Endothelial cell (in vitro differentiated cells): ENCODE results near the gene ALDH5A1. TPM values are rescaled to one million over a fixed set of nuclear protein-coding genes. Genes with fewer than 3 reads are reported as not detected.

Experiments
- DNase-seq: peaks from one replicate; pipeline ENCODE4 v3.0.0; 2021; ENCODE audit warnings: low spot score
- H3K27ac Mint-ChIP-seq: one replicate; pipeline ENCODE4 v1.8.0; 2021; ENCODE audit warnings: mixed read lengths, inconsistent platforms; ENCODE audit not compliant: unreplicated experiment
- H3K27me3 Mint-ChIP-seq: one replicate; pipeline ENCODE4 v1.8.0; 2021; ENCODE audit warnings: mild to moderate bottlenecking, moderate library complexity, mixed read lengths, inconsistent platforms; ENCODE audit not compliant: unreplicated experiment
- H3K36me3 Mint-ChIP-seq: one replicate; pipeline ENCODE4 v1.8.0; 2021; ENCODE audit warnings: mild to moderate bottlenecking, low read depth, mixed read lengths, inconsistent platforms; ENCODE audit not compliant: unreplicated experiment
- H3K4me1 Mint-ChIP-seq: one replicate; pipeline ENCODE4 v1.8.0; 2021; ENCODE audit warnings: mild to moderate bottlenecking, mixed read lengths, inconsistent platforms; ENCODE audit not compliant: unreplicated experiment
- H3K4me3 Mint-ChIP-seq: one replicate; pipeline ENCODE4 v1.8.0; 2021; ENCODE audit warnings: mild to moderate bottlenecking, mixed read lengths, inconsistent platforms; ENCODE audit not compliant: unreplicated experiment
- H3K9me3 Mint-ChIP-seq: one replicate; pipeline ENCODE4 v1.8.0; 2021; ENCODE audit warnings: mixed read lengths, inconsistent platforms; ENCODE audit not compliant: unreplicated experiment
- long read RNA-seq: library from polyadenylated mRNA; unstranded; transcript quantifications from one replicate; pipeline ENCODE4 v2.0.0, GENCODE V29; 2020; ENCODE audit not compliant: unreplicated experiment
- total RNA-seq: library from RNA; stranded (reverse); fragmentation: NEBNext Ultra II Directional; extraction: Animal tissue kit (Norgen Biotek cat#: 25700); gene quantifications from one replicate; pipeline ENCODE4 v1.2.1, GENCODE V29; 2021; ENCODE audit not compliant: unreplicated experiment
- TF ChIP-seq, protein P1 (sequence below): fragments of 200-600 bp; sonication (generic); IDR thresholded peaks from one replicate; pipeline ENCODE4 v1.5.0; 2021; ENCODE audit warnings: antibody characterized with exemption; ENCODE audit not compliant: unreplicated experiment

ALDH5A1 gene
- total RNA-seq: 7.2 TPM
- long read RNA-seq, full-length matches to known transcripts: 4 of 4 reads
- long read RNA-seq, partial matches to known transcripts: 0 of 4 reads
- long read RNA-seq, other reads (novel, unspliced or antisense): 0 of 4 reads

DNA sequence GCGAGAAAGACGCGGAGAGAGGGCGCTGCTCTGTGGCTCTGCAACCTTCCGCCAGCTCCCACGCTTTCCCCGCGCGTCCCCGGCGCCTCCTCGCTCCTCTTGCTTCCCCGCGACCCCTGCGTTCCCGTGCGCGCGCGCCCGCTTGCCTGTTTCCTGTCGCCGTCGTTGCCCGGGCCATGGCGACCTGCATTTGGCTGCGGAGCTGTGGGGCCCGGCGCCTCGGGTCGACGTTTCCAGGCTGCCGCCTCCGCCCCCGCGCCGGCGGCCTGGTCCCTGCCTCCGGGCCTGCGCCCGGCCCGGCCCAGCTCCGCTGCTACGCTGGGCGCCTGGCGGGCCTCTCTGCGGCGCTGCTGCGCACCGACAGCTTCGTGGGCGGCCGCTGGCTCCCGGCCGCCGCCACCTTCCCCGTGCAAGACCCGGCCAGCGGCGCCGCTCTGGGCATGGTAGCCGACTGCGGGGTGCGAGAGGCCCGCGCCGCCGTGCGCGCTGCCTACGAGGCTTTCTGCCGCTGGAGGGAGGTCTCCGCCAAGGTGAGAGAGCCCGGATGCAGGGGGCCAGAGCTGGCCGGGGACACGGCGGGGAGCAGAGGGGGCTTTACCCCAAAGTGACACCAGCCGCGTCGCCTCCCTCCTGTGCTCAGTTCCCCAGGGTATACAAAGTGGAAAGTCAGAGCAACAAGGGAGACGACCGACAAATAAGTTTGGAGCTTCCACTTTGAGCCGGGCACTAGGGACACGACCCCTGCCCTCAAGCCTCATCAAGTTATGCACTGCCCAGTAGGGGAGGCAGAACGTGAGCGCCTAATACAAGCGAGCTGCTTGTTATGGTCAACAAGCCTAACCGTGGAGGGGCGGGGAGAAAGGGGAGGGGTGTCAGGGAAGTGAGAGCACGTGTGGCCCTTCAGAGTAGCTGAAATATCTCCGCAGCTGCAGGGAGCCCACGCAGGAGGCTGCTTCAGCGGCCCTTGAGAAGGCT lies at the start of gene ALDH5A1:
ALDH5A1 (plus strand) TSS at position 149 of the 975 bp plus-strand sequence; CDS start at position 177, 28 bp downstream.
- H3K27ac Mint-ChIP-seq: peak within 1 kb of the TSS; percentile 21
- peak within 1 kb of the TSS; percentile 82 for H3K4me3 Mint-ChIP-seq
- peak; percentile 68 for DNase-seq
- H3K9me3 Mint-ChIP-seq: no peaks in the 10 kb centered on the region
- peaks cover 3% of the 10 kb centered on the region for H3K27me3 Mint-ChIP-seq
- peaks cover 8% of the 10 kb centered on the region for H3K4me1 Mint-ChIP-seq
- H3K36me3 Mint-ChIP-seq: peaks cover 12% of the 10 kb centered on the region
- TF ChIP-seq, protein P1, sequence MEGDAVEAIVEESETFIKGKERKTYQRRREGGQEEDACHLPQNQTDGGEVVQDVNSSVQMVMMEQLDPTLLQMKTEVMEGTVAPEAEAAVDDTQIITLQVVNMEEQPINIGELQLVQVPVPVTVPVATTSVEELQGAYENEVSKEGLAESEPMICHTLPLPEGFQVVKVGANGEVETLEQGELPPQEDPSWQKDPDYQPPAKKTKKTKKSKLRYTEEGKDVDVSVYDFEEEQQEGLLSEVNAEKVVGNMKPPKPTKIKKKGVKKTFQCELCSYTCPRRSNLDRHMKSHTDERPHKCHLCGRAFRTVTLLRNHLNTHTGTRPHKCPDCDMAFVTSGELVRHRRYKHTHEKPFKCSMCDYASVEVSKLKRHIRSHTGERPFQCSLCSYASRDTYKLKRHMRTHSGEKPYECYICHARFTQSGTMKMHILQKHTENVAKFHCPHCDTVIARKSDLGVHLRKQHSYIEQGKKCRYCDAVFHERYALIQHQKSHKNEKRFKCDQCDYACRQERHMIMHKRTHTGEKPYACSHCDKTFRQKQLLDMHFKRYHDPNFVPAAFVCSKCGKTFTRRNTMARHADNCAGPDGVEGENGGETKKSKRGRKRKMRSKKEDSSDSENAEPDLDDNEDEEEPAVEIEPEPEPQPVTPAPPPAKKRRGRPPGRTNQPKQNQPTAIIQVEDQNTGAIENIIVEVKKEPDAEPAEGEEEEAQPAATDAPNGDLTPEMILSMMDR: no peak

- DNase-seq: no peak
Measured at GRCh38 chr6:24445704-24446103, 49.1 kb upstream of the ALDH5A1 start.

GRCh38 chr6:24446670-24447069 lies 48.1 kb upstream of the ALDH5A1 start:
- Mint-ChIP-seq H3K36me3 (no peaks in the 10 kb centered on the region), H3K4me3 (no peak overlapping the region), H3K9me3 (no peaks in the 10 kb centered on the region), H3K27ac (no peak overlapping the region), H3K4me1 (peaks cover 6% of the 10 kb centered on the region), H3K27me3 (peaks cover 2% of the 10 kb centered on the region)
- TF ChIP-seq, protein P1: no peak
- no peak for DNase-seq

More at GRCh38 chr6:24445704-24446103, 49.1 kb upstream of the ALDH5A1 start:
- Mint-ChIP-seq H3K9me3 (no peaks in the 10 kb centered on the region), H3K4me3 (no peak overlapping the region), H3K4me1 (peaks cover 6% of the 10 kb centered on the region), H3K27me3 (peaks cover 2% of the 10 kb centered on the region), H3K36me3 (no peaks in the 10 kb centered on the region), H3K27ac (no peak overlapping the region)
- TF ChIP-seq, protein P1: no peak

GRCh38 chr6:24448396-24448795 lies 46.4 kb upstream of the ALDH5A1 start:
- H3K27me3 Mint-ChIP-seq: peaks cover 2% of the 10 kb centered on the region
- H3K36me3 Mint-ChIP-seq: no peaks in the 10 kb centered on the region
- H3K9me3 Mint-ChIP-seq: no peaks in the 10 kb centered on the region
- peaks cover 11% of the 10 kb centered on the region for H3K4me1 Mint-ChIP-seq
- TF ChIP-seq, protein P1: no peak
- H3K27ac Mint-ChIP-seq: no peak overlapping the region
- DNase-seq: no peak
- no peak overlapping the region for H3K4me3 Mint-ChIP-seq
